Mammary epithelial cell (primary cell): ENCODE data around the gene DYNC1I2.

Experiments
- EZH2 ChIP-seq: IDR thresholded peaks from 2 replicates; pipeline ENCODE4 v1.6.1; 2012; ENCODE audit warnings: low read length, inconsistent platforms, borderline replicate concordance
- TF ChIP-seq, protein P1 (sequence below), 2 donors: IDR thresholded peaks in 1 of 2; conservative IDR thresholded peaks in 1 of 2; 2 replicates each; pipeline ENCODE4 v1.5.1; 2011 to 2012; ENCODE audit warnings: inconsistent platforms in 2 of 2, low read length in 2 of 2, mild to moderate bottlenecking in 2 of 2, control low read depth in 1 of 2, low read depth in 1 of 2; ENCODE audit not compliant: insufficient read depth in 1 of 2; ENCODE audit errors: extremely low read depth in 1 of 2

- no peak for TF ChIP-seq EZH2
- TF ChIP-seq, protein P1, sequence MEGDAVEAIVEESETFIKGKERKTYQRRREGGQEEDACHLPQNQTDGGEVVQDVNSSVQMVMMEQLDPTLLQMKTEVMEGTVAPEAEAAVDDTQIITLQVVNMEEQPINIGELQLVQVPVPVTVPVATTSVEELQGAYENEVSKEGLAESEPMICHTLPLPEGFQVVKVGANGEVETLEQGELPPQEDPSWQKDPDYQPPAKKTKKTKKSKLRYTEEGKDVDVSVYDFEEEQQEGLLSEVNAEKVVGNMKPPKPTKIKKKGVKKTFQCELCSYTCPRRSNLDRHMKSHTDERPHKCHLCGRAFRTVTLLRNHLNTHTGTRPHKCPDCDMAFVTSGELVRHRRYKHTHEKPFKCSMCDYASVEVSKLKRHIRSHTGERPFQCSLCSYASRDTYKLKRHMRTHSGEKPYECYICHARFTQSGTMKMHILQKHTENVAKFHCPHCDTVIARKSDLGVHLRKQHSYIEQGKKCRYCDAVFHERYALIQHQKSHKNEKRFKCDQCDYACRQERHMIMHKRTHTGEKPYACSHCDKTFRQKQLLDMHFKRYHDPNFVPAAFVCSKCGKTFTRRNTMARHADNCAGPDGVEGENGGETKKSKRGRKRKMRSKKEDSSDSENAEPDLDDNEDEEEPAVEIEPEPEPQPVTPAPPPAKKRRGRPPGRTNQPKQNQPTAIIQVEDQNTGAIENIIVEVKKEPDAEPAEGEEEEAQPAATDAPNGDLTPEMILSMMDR (conservative IDR thresholded peaks at IDR 0.05 in 1 of 2, IDR thresholded peaks at IDR 0.05 in 1 of 2; ENCODE audit: extremely low read depth in 1 of 2, insufficient read depth in 1 of 2, low read depth in 1 of 2, low read length in 2 of 2) = no peak
Observed at GRCh38 chr2:171688129-171688465, 828 bp downstream of the DYNC1I2 start.
